ENCODE measurements around the gene BEAN1.
"Not testable (repeated sequence)": the region's sequence is repeated elsewhere in the genome, so short reads cannot be mapped to it uniquely, and the experiment has no call there.

BEAN1 gene

DNA sequence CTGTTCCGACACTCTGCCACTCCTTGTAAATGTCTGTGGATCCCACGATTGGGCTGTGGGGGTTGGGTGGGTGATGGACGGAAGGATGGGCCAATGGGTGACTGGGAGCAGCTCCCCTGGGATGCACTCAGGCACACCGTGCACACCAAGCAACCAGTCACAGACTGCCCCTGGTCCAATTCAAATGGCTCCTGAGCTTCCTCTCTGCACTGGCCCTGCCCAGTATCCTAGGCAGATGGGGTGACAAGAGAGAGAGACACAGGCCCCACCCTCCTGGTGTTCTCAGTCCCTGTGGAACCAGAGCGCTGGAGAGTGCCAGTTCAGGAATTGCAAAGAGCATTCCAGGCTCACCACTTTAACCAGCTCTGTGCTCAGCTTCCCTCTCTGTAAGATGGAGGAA is 32.8 kb downstream of the BEAN1 start:
- H3K27ac ChIP-seq: no peak overlapping the region
- TF ChIP-seq, protein P1, sequence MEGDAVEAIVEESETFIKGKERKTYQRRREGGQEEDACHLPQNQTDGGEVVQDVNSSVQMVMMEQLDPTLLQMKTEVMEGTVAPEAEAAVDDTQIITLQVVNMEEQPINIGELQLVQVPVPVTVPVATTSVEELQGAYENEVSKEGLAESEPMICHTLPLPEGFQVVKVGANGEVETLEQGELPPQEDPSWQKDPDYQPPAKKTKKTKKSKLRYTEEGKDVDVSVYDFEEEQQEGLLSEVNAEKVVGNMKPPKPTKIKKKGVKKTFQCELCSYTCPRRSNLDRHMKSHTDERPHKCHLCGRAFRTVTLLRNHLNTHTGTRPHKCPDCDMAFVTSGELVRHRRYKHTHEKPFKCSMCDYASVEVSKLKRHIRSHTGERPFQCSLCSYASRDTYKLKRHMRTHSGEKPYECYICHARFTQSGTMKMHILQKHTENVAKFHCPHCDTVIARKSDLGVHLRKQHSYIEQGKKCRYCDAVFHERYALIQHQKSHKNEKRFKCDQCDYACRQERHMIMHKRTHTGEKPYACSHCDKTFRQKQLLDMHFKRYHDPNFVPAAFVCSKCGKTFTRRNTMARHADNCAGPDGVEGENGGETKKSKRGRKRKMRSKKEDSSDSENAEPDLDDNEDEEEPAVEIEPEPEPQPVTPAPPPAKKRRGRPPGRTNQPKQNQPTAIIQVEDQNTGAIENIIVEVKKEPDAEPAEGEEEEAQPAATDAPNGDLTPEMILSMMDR (conservative IDR thresholded peaks at IDR 0.05): no peak

DNA sequence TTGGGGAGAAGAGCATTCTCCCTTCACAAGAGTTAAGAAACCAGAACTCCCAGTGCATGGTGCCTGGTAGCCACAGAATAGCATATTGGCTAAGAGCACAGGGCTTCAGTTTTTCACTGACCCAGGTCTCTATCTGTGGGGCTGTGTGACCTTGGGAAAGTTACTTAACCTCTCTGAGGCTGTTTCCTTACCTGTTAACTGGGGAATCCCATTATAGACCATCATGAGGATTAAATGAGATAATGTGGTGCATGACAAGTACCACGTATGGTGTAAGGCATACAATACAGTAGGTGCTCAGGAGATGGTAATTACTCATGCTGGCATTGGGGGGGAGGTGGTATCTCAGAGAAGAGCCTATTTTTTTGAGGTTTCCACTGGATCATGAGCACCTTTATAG is 33.6 kb downstream of the BEAN1 start:
- H3K27ac ChIP-seq: no peak overlapping the region
- TF ChIP-seq, protein P1 (conservative IDR thresholded peaks at IDR 0.05): no peak

DNA sequence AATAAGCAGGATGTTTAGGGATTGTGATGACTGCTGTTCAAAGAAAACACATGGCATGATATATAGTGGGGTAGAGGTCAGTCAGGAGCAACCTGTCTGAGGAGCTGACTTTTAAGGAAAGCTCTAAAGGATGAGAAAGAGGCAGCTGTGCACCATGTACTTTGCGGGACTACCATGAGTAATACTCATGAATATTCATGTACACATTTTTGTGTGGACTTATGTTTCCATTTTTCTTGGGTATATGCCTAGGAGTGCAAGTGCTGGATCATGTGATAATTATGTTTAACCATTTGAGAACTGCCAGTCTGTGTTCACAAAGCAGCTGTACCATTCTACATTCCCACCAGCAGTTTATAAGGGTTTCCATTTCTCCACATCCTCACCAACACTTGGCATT is 35.8 kb downstream of the BEAN1 start:
- TF ChIP-seq, protein P1 (conservative IDR thresholded peaks at IDR 0.05): no peak
- no peak overlapping the region for H3K27ac ChIP-seq

DNA sequence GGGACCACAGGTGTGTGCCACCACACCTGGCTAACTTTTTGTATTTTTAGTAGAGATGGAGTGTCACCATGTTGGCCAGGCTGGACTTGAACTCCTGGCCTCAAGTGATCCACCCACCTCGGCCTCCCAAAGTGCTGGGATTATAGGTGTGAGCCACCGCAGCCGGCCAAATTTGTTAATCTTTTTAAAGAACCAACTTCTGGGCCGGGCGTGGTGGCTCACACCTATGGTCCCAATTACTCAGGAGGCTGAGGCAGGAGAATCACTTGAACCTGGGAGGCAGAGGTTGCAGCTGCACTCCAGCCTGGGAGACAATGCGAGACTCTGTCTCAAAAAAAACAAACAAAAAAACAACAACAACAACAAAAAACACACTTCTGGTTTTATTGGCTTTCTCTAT is 38.9 kb downstream of the BEAN1 start:
- not testable (repeated sequence) for H3K27ac ChIP-seq

DNA sequence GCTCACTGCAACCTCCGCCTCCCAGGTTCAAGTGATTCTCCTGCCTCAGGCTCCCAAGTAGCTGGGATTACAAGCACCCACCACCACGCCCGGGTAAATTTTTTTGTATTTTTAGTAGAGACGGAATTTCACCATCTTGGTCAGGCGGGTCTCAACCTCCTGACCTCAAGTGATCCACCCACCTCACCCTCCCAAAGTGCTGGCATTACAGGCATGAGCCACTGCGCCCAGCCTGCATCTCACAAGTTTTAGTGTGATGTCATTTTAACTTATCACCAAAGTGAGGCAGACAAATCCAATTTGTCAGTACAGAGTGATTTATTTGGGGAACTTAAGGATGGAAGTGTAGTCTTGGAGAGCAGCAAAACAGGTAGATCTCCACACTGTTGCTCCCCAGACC is 39.5 kb downstream of the BEAN1 start:
- not testable (repeated sequence) for H3K27ac ChIP-seq

- no peak overlapping the region for H3K27ac ChIP-seq
- TF ChIP-seq, protein P1 (conservative IDR thresholded peaks at IDR 0.05): no peak
Measured at GRCh38 chr16:66467611-66468010, 40.5 kb downstream of the BEAN1 start.

GRCh38 chr16:66468321-66468965 is 41.3 kb downstream of the BEAN1 start:
- H3K27ac ChIP-seq: no peak overlapping the region
- TF ChIP-seq, protein P1 (conservative IDR thresholded peaks at IDR 0.05): no peak

DNA sequence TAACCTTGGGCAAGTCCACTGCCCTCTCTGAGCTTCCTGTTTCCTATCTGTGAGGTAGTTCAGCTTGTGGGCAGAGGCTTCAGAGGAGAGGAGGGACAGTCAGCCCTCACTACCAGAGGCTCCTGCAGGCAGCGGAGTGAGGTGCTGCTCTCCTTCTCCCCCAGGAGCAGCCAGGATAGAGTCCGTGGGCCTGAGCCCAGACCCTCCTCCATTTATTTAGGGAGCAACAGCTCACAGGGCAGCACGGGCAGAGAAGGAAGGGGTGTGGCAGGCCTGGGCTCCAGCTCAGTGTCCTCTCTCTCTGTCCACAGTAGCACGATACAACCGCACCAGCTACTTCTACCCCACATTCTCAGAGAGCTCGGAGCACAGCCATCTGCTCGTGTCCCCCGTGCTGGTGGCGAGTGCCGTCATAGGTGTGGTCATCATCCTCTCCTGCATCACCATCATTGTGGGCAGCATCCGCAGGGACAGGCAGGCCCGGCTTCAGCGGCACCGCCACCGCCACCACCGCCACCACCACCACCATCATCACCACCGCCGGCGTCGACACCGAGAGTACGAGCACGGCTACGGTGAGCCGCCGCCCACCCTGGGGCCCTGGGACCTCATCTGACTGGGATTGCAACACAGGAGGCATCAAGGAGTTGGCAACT is 42.3 kb downstream of the BEAN1 start:
- TF ChIP-seq, protein P1 (conservative IDR thresholded peaks at IDR 0.05): no peak

More for the DNA sequence above, 42.3 kb downstream of the BEAN1 start:
- H3K27ac ChIP-seq: no peak overlapping the region
